GM18517 (cell line): ENCODE results near the gene TNPO2.
"Not testable (repeated sequence)": the region's sequence is repeated elsewhere in the genome, so short reads cannot be mapped to it uniquely, and the experiment has no call there.

ENCODE experiments used
- ATAC-seq: cut with Tn5 transposase; IDR thresholded peaks from one replicate; pipeline ENCODE4 v1.9.1; 2021; ENCODE audit warnings: mild to moderate bottlenecking, moderate library complexity; ENCODE audit not compliant: unreplicated experiment

TNPO2 gene

DNA sequence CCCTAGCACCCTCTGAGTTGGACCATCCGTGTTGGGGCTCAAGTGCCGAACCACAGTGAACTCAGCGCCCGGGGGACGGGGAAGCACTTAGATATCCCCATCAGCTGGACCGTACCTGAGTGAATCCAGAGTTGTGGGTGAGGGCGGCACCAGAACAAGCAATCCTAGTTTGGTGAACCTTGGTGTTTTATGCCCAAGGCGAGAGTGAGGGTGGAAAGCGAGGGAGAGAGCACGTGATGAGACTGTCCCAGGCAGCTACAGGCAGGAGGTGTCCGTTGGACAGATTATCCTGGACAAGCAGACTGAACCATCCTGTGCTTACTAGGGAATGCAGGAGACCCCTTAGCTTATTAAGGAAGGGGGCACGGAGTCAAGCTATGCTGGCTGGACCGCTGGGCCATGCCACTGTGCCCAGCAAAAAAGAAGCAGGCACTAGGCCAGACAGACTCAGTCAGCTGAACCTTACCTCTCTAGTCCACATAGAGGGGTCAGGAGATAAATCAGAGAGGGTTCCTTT lies 14.2 kb upstream of the TNPO2 start:
- no peak for ATAC-seq

DNA sequence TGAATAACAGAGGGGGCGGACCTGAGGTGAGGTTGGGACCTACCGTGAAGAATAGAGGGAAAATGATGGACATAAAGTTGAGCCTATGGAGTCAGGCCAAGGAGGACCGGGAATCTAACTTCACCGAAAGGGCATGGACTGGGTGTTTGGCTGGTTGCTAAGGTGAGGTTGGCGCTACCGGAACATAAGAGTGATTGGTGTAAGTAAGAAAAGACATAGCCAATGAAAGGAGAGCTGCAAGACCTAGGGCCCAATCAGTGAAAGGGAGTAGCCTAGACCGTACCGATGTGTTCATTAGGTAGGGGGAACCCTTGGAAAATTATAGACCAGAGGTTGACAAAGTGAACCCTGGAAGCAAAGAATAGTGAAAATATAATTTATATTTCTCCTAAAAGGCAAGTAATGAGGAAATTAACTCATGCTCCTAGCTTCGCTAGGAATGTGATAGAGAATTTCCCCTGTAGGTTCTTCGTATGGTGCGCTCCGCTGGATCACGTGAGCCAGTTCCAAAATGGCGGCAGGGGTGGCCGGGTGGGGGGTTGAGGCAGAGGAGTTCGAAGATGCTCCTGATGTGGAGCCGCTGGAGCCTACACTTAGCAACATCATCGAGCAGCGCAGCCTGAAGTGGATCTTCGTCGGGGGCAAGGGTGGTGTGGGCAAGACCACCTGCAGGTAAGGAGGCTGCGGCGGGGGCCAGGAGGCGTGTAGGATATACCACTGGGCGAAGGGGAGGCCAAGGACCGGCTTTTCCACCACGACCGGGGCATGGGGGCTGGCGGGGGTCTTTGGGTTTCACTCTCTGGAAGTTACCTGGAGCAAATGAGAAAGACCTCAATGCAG lies 13.5 kb upstream of the TNPO2 start, which contains the start of gene GET3:
GET3 (plus strand) TSS at position 503 of the 840 bp plus-strand sequence; CDS start at position 512, 9 bp downstream.
- peak; percentile 73 for ATAC-seq

GRCh38 chr19:12733369-12734214 lies 9.9 kb upstream of the TNPO2 start:
- ATAC-seq = no peak

GRCh38 chr19:12731337-12731736 lies 7.6 kb upstream of the TNPO2 start:
- no peak for ATAC-seq

DNA sequence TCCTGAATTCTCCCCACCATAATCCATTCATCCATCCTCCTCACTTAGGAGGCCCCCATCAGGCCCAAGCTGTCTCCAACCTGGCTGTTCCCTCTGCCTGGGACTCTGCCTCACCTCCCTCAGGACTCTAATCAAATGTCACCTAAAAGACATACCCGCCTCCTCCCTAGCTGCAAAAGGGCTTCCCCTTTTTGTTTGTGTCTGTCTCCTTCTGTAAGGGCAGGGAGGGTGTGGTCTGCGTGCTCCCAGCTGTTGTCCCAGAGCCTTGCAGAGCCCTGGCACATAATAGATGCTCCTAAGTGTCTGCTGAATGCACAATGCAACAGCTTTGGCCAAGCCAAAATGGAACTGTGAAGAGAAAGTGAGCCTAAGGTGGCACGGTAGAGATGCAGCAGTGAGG lies 6.3 kb upstream of the TNPO2 start:
- ATAC-seq = no peak

GRCh38 chr19:12727745-12728433 lies 4.2 kb upstream of the TNPO2 start:
- no peak for ATAC-seq

DNA sequence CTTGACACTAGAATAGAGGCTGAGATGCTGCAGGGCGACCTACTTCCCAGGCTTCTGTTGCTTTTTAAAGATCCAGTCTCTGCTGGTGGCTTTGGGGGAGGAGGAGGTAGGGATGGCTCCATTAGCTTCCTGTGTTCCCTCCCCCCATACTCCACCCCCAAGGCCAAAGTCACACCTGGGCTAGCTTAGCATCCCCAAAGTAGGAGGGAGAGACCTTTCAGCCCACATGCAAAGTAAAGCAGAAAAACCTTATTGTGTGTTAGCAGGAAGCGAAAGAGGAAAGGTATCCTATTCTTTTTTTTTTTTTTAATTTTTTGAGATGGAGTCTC lies 3.2 kb upstream of the TNPO2 start:
- no peak for ATAC-seq

DNA sequence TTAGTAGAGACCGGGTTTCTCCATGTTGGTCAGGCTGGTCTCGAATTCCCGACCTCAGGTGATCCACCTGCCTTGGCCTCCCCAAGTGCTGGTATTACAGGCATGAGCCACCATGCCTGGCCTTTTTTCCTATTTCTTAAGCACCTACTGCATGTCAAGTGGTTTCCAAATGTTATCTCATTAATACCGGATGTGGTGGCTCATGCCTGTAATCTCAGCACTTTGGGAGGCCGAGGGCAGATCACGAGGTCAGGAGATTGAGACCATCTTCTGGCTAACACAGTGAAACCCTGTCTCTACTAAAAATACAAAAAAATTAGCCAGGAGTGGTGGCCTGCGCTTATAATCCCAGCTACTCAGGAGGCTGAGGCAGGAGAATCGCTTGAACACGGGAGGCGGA lies 1.9 kb upstream of the TNPO2 start:
- not testable (repeated sequence) for ATAC-seq

DNA sequence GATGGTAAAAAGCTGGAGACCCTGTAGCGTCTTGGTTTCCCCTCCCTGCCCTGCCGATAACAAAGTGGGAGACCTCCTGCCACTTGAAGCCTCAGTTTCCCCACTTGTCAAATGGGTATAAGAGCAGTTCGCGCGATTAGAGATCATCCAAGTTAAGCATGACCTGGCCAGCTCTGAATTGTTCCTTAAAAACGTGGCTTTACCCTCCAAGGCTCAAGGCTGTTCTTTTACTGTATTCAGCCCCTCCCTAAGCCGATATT lies 421 bp downstream of the TNPO2 start:
- ATAC-seq = no peak

DNA sequence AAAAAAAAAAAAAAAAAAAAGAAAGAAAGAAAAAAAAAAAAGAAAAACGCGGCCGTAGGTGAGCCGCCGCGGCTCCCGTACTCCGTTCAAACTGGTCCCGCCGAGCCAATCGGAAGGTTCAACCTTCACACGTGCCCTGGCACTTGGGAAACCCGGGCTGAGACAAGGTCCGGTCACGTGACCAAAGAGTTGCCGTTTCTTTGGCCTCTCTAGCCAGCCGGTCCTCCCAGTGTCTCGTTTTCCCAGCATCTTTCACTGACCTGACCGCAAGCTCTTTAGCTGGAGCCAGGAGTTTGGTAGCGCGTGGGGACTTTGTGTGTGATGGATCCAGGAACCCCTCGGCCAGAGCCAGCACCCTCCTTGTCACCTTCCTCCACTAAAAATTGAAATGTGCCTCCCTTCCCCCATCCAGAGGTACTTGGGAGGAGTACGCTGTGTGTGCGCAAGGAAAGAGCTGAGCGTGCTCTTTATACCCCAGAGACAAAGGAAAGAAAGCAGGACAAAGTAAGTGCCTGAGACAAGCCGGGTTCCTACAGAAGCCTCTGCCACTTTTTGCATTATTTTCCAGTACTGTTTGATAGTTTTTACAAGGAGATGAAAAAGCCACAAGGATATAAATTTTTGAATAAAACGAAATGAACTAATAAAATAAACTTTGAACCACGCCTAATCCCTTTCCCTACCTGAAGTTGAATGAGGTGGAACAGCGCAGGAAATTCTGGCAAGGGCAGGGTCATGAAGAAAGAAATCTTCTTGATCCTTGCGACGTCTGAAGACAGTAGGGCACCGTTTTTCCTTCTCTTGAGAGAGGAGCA lies 959 bp downstream of the TNPO2 start:
- ATAC-seq = peak; percentile 79

DNA sequence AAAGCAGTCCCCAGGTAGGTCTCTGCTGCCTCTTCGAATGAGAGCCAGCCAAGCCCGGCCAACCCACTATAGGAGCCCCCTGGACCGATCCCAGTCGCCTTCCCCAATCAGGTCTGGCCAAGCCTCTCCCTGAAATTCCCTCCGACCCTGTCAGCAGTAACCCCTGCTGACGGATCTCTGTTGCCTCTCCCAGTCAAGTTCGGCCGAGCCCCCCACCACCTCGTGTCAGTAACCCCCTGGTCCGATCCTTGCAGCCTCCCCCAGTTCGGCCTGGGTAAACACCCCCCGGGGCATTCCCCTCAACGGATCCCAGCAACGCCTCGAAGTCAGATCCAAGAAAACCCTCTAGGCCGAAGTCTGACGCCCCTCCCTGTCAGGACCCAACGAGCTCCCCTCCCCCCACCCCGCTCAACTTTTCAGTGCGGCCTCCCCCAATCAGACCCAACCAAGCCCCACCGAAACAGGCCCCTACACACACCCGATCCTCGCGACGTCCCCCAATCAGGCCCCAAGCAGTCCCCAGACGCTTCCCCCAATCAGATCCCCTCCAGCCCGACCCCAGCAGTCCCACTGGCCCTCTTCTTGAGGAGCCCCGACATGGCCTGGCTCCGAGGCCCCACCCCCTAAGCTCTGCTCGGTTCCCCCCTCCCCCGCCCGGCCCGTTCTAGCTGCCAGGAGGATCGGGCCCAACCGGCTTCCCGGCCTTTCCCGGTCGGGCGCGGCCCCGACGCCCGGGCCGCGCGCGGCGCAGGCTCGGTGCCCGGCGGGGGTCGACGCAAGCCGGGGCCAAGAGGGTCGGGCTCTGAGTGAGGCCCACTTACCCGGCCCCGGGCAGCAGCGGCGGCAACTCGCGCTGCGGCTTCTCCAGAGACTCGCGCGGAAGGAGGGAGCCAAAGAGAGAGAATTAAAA lies 1.8 kb downstream of the TNPO2 start:
- ATAC-seq = peak; percentile 26

- ATAC-seq = no peak
Observed at GRCh38 chr19:12720851-12721655, 2.7 kb downstream of the TNPO2 start.

- no peak for ATAC-seq
Observed at GRCh38 chr19:12720296-12720695, 3.4 kb downstream of the TNPO2 start.

- no peak for ATAC-seq
Observed at GRCh38 chr19:12715929-12716328, 7.8 kb downstream of the TNPO2 start.

DNA sequence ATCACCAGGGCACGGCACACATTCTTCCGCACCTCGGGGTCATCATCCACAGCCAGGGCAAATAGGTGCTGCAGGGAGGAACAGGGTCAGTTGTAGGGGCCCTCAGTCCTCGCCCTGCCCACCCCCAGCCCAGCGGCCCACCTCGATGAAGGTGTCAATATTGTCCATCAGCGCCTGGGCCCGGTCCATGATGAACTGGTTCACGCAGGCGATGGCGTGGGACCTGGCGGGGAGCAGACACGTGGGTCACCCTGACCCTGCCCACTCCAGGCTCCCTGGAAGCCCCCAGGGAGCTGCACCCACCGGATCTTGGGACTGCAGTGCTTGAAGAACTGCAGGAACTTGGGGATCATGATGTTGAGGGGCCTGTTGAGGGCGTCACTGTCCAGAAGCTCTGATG lies 8.6 kb downstream of the TNPO2 start:
- no peak for ATAC-seq

- ATAC-seq = not testable (repeated sequence)
Observed at GRCh38 chr19:12713304-12713703, 10.4 kb downstream of the TNPO2 start.

GRCh38 chr19:12712077-12712476 lies 11.7 kb downstream of the TNPO2 start:
- ATAC-seq = not testable (repeated sequence)

GRCh38 chr19:12711187-12711586 lies 12.5 kb downstream of the TNPO2 start:
- no peak for ATAC-seq

GRCh38 chr19:12708641-12709040 lies 15.1 kb downstream of the TNPO2 start:
- no peak for ATAC-seq
